Keratinocyte (primary cell): ENCODE data around the gene RAB3IP. TPM values are rescaled to one million over a fixed set of nuclear protein-coding genes. Genes with fewer than 3 reads are reported as not detected.

Experiments
- DNase-seq: peaks from one replicate; pipeline ENCODE4 v3.0.0-alpha.2; 2011; ENCODE audit warnings: low read depth, missing footprints, low spot score
- FAIRE-seq: peaks from 2 replicates; lab custom pipeline; 2011; peaks lifted over from hg19 to GRCh38; lab: Jason Lieb, UNC
- H2AFZ ChIP-seq: 2 replicates; pipeline ENCODE4 v1.6.0; 2012; ENCODE audit warnings: low read length, control low read depth, inconsistent platforms; ENCODE audit not compliant: control insufficient read depth
- H3K27ac ChIP-seq: 2 replicates; pipeline ENCODE4 v1.5.1; 2011; ENCODE audit warnings: low read length; ENCODE audit not compliant: control insufficient read depth, insufficient read depth
- H3K27me3 ChIP-seq: 3 replicates; pipeline ENCODE4 v1.6.0; 2011; ENCODE audit warnings: low read length; ENCODE audit not compliant: control insufficient read depth, insufficient read depth; ENCODE audit errors: extremely low read depth
- H3K36me3 ChIP-seq, 2 experiments: 2 replicates in 1 of 2; 3 replicates in 1 of 2; pipeline ENCODE4 v1.5.1; 2011; ENCODE audit warnings: low read length in 2 of 2, mild to moderate bottlenecking in 1 of 2; ENCODE audit not compliant: control insufficient read depth in 2 of 2, insufficient read depth in 2 of 2; ENCODE audit errors: extremely low read depth in 1 of 2
- H3K4me1 ChIP-seq: 3 replicates; pipeline ENCODE4 v1.5.1; 2011; ENCODE audit warnings: low read length; ENCODE audit not compliant: control insufficient read depth, insufficient read depth; ENCODE audit errors: extremely low read depth
- H3K4me2 ChIP-seq: 3 replicates; pipeline ENCODE4 v1.6.0; 2011; ENCODE audit warnings: low read depth, low read length; ENCODE audit not compliant: control insufficient read depth, insufficient read depth; ENCODE audit errors: extremely low read depth
- H3K4me3 ChIP-seq, 3 experiments: fragments of 200-600 bp in 1 of 3; sonication (generic) in 1 of 3; 2 replicates in 2 of 3; 3 replicates in 1 of 3; pipeline ENCODE4 v1.5.1; 2011 to 2016; ENCODE audit warnings: low read length in 3 of 3, mild to moderate bottlenecking in 3 of 3, control low read depth in 2 of 3, inconsistent platforms in 1 of 3, low read depth in 1 of 3, mixed read lengths in 1 of 3, mixed run types in 1 of 3, moderate library complexity in 1 of 3; ENCODE audit not compliant: control insufficient read depth in 2 of 3, insufficient read depth in 2 of 3; ENCODE audit errors: extremely low read depth in 1 of 3
- H3K79me2 ChIP-seq: 2 replicates; pipeline ENCODE4 v1.6.0; 2012; ENCODE audit warnings: low read length; ENCODE audit not compliant: control insufficient read depth, insufficient read depth
- H3K9ac ChIP-seq: 3 replicates; pipeline ENCODE4 v1.6.0; 2011; ENCODE audit warnings: low read length; ENCODE audit not compliant: control insufficient read depth, insufficient read depth; ENCODE audit errors: extremely low read depth
- H3K9me1 ChIP-seq: 3 replicates; pipeline ENCODE4 v1.6.0; 2011; ENCODE audit warnings: low read length; ENCODE audit not compliant: control insufficient read depth, insufficient read depth; ENCODE audit errors: extremely low read depth
- H3K9me3 ChIP-seq: 2 replicates; pipeline ENCODE4 v1.5.1; 2012; ENCODE audit warnings: low read depth, low read length; ENCODE audit not compliant: control insufficient read depth
- H4K20me1 ChIP-seq: 3 replicates; pipeline ENCODE4 v1.6.0; 2011; ENCODE audit warnings: low read length; ENCODE audit not compliant: control insufficient read depth, insufficient read depth; ENCODE audit errors: extremely low read depth
- EZH2 ChIP-seq: IDR thresholded peaks from one replicate; pipeline ENCODE4 v1.6.1; 2012; ENCODE audit warnings: inconsistent platforms, mild to moderate bottlenecking, low read length, moderate library complexity
- dilution Hi-C: fragments of 300-500 bp; cut with MboI; formaldehyde crosslinking; loops from one replicate; pipeline ENCODE4 v1.7.0; 2020; ENCODE audit warnings: low sequenced_read_pairs; ENCODE audit not compliant: extremely low pct_ligation_motif_present
- polyA plus RNA-seq, 5 experiments: library from polyadenylated mRNA; depleted of rRNA in 3 of 5; stranded (reverse) in 3 of 5; stranded (forward) in 1 of 5; unstranded in 1 of 5; fragments of >200 nt; gene quantifications; 1 replicate in 1 of 5; 2 replicates in 3 of 5; 3 replicates in 1 of 5; pipeline versions ENCODE4 v1.2.1 to v1.2.3, GENCODE V29; 2011 to 2012; ENCODE audit warnings: missing spikeins in 2 of 5, low read depth in 1 of 5, low replicate concordance in 1 of 5
- TF ChIP-seq, protein P1 (sequence below), 3 experiments: IDR thresholded peaks in 1 of 3; conservative IDR thresholded peaks in 1 of 3; optimal IDR thresholded peaks in 1 of 3; 2 replicates in 2 of 3; 3 replicates in 1 of 3; pipeline versions ENCODE3 to v1.5.1; 2011; ENCODE audit warnings: low read length in 3 of 3, mild to moderate bottlenecking in 3 of 3, moderate library complexity in 2 of 3, control low read depth in 1 of 3, inconsistent platforms in 1 of 3; ENCODE audit not compliant: insufficient read depth in 2 of 3; ENCODE audit errors: extremely low read depth in 1 of 3

Gene RAB3IP
- polyA plus RNA-seq, 1 donor (not counting 4 experiments of a cell fraction or from before 2014, with no cell fraction given), result 30.6 TPM

DNA sequence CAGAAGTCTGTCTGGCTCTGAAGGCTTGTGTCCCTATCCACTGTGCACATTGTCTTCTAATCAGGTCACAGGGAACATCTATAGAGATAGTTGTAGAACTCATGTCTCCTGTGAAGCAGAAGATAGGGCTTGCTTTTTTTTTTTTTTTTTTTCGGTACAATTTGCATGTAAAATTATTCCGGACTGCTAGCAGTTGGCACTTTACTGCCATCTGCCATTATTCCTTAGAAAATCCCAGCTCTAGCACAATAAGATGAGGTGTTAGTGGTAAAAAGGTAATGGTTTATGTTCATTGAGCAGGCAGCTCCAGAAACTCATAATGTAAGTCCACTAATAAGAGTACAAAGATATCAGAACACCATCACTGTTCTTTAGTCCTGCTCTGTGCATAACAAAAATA, 95.0 kb downstream of the RAB3IP start:
- H3K4me2 ChIP-seq, result no peak overlapping the region
- H3K9me1 ChIP-seq, result no peaks in the 10 kb centered on the region
- DNase-seq (no peak), FAIRE-seq (no peak)
- H3K27me3 ChIP-seq, result no peaks in the 10 kb centered on the region
- no peaks in the 10 kb centered on the region for H3K79me2 ChIP-seq
- H4K20me1 ChIP-seq, result no peaks in the 10 kb centered on the region
- no peaks in the 10 kb centered on the region for H3K4me1 ChIP-seq
- H3K27ac ChIP-seq, result no peak overlapping the region
- H3K9ac ChIP-seq, result no peak overlapping the region
- no peak overlapping the region for H3K4me3 ChIP-seq
- TF ChIP-seq, protein P1, sequence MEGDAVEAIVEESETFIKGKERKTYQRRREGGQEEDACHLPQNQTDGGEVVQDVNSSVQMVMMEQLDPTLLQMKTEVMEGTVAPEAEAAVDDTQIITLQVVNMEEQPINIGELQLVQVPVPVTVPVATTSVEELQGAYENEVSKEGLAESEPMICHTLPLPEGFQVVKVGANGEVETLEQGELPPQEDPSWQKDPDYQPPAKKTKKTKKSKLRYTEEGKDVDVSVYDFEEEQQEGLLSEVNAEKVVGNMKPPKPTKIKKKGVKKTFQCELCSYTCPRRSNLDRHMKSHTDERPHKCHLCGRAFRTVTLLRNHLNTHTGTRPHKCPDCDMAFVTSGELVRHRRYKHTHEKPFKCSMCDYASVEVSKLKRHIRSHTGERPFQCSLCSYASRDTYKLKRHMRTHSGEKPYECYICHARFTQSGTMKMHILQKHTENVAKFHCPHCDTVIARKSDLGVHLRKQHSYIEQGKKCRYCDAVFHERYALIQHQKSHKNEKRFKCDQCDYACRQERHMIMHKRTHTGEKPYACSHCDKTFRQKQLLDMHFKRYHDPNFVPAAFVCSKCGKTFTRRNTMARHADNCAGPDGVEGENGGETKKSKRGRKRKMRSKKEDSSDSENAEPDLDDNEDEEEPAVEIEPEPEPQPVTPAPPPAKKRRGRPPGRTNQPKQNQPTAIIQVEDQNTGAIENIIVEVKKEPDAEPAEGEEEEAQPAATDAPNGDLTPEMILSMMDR (optimal IDR thresholded peaks at IDR 0.05 in 1 of 3, IDR thresholded peaks at IDR 0.05 in 1 of 3, conservative IDR thresholded peaks at IDR 0.05 in 1 of 3; ENCODE audit: extremely low read depth in 1 of 3, insufficient read depth in 2 of 3, low read length in 3 of 3), result no peak
- TF ChIP-seq EZH2, result no peak
- dilution Hi-C loops, result no loop called here
- H3K9me3 ChIP-seq, result no peaks in the 10 kb centered on the region
- no peaks in the 10 kb centered on the region for H3K36me3 ChIP-seq
- no peak overlapping the region for H2AFZ ChIP-seq

DNA sequence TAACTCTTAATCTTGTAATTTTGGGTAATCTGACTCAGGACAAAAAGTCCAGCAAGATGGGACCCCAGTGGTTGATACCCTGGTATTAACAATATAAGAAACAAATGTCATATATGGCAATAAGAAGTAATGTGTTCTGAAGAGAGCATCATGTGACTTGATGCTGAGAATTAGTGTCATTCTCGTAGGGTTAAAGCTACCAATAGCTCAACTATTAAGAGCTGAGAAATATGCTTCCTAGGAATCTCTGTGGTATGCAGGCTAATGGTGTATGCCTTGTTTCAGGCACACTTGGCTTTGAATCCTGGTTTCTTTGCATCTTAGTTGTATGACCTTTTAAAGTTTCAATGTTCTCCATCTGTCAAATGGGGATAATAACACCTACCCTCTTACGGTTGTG, 95.5 kb downstream of the RAB3IP start:
- Histone ChIP-seq H3K9ac (no peak overlapping the region), H3K4me2 (no peak overlapping the region), H3K27ac (no peak overlapping the region), H4K20me1 (no peaks in the 10 kb centered on the region), H3K9me3 (no peaks in the 10 kb centered on the region), H3K4me3 (no peak overlapping the region), H3K27me3 (no peaks in the 10 kb centered on the region), H3K4me1 (no peaks in the 10 kb centered on the region), H3K79me2 (no peaks in the 10 kb centered on the region), H3K36me3 (no peaks in the 10 kb centered on the region), H3K9me1 (no peaks in the 10 kb centered on the region), H2AFZ (no peak overlapping the region)
- dilution Hi-C loops, result no loop called here
- no peak for FAIRE-seq
- DNase-seq, result no peak
- TF ChIP-seq, protein P1 (optimal IDR thresholded peaks at IDR 0.05 in 1 of 3, IDR thresholded peaks at IDR 0.05 in 1 of 3, conservative IDR thresholded peaks at IDR 0.05 in 1 of 3; ENCODE audit: extremely low read depth in 1 of 3, insufficient read depth in 2 of 3, low read length in 3 of 3), result no peak
- TF ChIP-seq EZH2, result no peak
